GM12874 (cell line): ENCODE results near the gene ZFP36L1.

Experiments
- CTCF ChIP-seq: IDR thresholded peaks from 2 replicates; pipeline ENCODE4 v1.5.1; 2011; ENCODE audit warnings: low read depth, mild to moderate bottlenecking, control low read depth, low read length, moderate library complexity; ENCODE audit not compliant: insufficient read depth

Gene ZFP36L1

GRCh38 chr14:68792979-68793733 lies at the start of gene ZFP36L1:
Gene ZFP36L1, minus strand, starts transcription at chr14:68793067. Its CDS starts 129 bp downstream, at chr14:68792938.
- TF ChIP-seq CTCF, result no peak

GRCh38 chr14:68842298-68842697 lies 49.4 kb upstream of the ZFP36L1 start:
- no peak for TF ChIP-seq CTCF

- TF ChIP-seq CTCF, result no peak
Observed at GRCh38 chr14:68841016-68841809, 48.3 kb upstream of the ZFP36L1 start.

- no peak for TF ChIP-seq CTCF
Observed at GRCh38 chr14:68840454-68840853, 47.6 kb upstream of the ZFP36L1 start.

GRCh38 chr14:68836082-68836481 lies 43.2 kb upstream of the ZFP36L1 start:
- no peak for TF ChIP-seq CTCF

GRCh38 chr14:68834816-68835215 lies 41.9 kb upstream of the ZFP36L1 start:
- no peak for TF ChIP-seq CTCF

GRCh38 chr14:68828698-68829097 lies 35.8 kb upstream of the ZFP36L1 start:
- no peak for TF ChIP-seq CTCF
